ENCODE data around the gene MIA3. TPM values are rescaled to one million over a fixed set of nuclear protein-coding genes. Genes with fewer than 3 reads are reported as not detected.

MIA3 gene, protein sequence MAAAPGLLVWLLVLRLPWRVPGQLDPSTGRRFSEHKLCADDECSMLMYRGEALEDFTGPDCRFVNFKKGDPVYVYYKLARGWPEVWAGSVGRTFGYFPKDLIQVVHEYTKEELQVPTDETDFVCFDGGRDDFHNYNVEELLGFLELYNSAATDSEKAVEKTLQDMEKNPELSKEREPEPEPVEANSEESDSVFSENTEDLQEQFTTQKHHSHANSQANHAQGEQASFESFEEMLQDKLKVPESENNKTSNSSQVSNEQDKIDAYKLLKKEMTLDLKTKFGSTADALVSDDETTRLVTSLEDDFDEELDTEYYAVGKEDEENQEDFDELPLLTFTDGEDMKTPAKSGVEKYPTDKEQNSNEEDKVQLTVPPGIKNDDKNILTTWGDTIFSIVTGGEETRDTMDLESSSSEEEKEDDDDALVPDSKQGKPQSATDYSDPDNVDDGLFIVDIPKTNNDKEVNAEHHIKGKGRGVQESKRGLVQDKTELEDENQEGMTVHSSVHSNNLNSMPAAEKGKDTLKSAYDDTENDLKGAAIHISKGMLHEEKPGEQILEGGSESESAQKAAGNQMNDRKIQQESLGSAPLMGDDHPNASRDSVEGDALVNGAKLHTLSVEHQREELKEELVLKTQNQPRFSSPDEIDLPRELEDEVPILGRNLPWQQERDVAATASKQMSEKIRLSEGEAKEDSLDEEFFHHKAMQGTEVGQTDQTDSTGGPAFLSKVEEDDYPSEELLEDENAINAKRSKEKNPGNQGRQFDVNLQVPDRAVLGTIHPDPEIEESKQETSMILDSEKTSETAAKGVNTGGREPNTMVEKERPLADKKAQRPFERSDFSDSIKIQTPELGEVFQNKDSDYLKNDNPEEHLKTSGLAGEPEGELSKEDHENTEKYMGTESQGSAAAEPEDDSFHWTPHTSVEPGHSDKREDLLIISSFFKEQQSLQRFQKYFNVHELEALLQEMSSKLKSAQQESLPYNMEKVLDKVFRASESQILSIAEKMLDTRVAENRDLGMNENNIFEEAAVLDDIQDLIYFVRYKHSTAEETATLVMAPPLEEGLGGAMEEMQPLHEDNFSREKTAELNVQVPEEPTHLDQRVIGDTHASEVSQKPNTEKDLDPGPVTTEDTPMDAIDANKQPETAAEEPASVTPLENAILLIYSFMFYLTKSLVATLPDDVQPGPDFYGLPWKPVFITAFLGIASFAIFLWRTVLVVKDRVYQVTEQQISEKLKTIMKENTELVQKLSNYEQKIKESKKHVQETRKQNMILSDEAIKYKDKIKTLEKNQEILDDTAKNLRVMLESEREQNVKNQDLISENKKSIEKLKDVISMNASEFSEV (N-terminal part only)
- 29.2 TPM for total RNA-seq

DNA sequence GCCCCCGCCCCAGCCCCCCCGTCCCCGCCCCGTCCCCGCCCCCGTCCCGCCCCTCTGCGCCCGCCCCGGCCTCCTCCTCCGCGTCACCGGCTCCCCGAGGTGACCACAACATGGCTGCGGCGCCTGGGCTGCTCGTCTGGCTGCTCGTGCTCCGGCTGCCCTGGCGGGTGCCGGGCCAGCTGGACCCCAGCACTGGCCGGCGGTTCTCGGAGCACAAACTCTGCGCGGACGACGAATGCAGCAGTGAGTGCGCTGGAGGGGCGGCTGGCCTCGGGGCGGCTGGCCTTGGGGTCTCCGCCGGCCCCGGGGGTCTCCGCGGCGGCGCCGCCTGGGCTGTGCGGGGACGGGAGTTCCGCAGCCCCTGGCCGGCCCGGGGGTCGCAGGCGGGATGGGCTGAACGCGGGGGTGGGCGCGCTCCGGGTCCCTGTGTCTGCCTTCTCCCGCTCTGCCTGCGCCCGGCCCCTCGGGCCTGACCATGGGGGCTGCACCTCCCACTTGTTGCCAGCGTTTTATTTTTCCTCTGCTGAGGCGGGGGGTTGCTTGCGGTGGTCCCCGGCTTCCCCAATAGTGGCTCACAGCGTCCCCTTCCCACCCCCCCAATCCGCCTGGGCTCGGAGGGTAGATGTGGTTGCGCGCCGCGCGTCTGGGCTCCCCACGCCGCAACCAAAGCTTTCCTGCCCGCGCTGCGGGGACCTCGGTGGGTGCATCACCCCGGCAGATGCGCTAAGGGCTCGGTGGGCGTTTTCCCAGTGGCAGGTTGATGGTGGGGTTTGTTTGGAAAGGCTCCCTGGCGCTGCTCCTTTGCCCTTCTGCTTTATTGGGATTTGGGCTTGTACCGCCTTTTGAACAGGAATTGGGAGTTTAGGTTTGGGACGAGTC is at the start of gene MIA3:
Gene MIA3 (plus strand): TSS at position 97 of the 879 bp plus-strand sequence. CDS start 14 bp downstream, at position 111.
- H3K4me3 ChIP-seq (ENCODE audit: low read length in 3 of 3), result peak within 1 kb of the TSS; percentile 84 to 86 (median 85)
- no peaks in the 10 kb centered on the region for H3K27me3 ChIP-seq (ENCODE audit: control insufficient read depth in 3 of 3, insufficient read depth in 3 of 3, low read length in 3 of 3)
- peaks cover 2 to 12% (median 4%) of the 10 kb centered on the region in 3 donors for H3K36me3 ChIP-seq (ENCODE audit: control insufficient read depth in 3 of 3, insufficient read depth in 3 of 3, low read length in 3 of 3)
- H3K4me1 ChIP-seq (ENCODE audit: control insufficient read depth in 3 of 3, insufficient read depth in 3 of 3, low read length in 3 of 3), result peaks cover 10 to 17% (median 17%) of the 10 kb centered on the region in 3 donors
- H3K9me3 ChIP-seq (ENCODE audit: control insufficient read depth in 3 of 3, low read length in 3 of 3), result no peaks in the 10 kb centered on the region
- H3K9ac ChIP-seq (ENCODE audit: low read depth in 1 of 3, low read length in 3 of 3), result peak within 1 kb of the TSS; percentile 71 to 88 (median 75)
- H3K27ac ChIP-seq (ENCODE audit: low read depth, low read length), result peak within 1 kb of the TSS; percentile 66

DNA sequence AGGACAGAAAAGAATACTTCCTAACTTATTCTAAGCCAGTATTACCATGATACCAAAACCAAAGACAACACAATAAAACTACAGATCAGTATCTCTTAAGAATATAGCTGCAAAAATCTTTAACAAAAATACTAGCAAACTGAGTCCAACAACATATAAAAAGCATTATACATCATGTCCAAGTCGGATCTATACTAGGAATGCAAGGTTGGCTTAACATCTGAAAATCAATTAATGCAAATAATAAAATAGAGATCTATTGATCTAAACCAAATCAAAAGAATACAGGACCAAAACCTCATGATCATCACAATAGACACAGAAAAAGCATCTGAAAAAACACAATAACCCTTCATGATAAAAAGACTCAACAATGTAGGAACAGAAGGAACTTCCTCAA is 47.1 kb upstream of the MIA3 start:
- H3K36me3 ChIP-seq (ENCODE audit: control insufficient read depth in 3 of 3, insufficient read depth in 3 of 3, low read length in 3 of 3), result peaks cover 0 to 17% (median 11%) of the 10 kb centered on the region in 3 donors
- H3K27me3 ChIP-seq (ENCODE audit: control insufficient read depth in 3 of 3, insufficient read depth in 3 of 3, low read length in 3 of 3), result no peaks in the 10 kb centered on the region
- H3K9ac ChIP-seq (ENCODE audit: low read depth in 1 of 3, low read length in 3 of 3), result no peak overlapping the region
- H3K4me3 ChIP-seq (ENCODE audit: low read length in 3 of 3), result no peak overlapping the region
- H3K27ac ChIP-seq (ENCODE audit: low read depth, low read length), result no peak overlapping the region
- no peaks in the 10 kb centered on the region for H3K9me3 ChIP-seq (ENCODE audit: control insufficient read depth in 3 of 3, low read length in 3 of 3)
- no peaks in the 10 kb centered on the region for H3K4me1 ChIP-seq (ENCODE audit: control insufficient read depth in 3 of 3, insufficient read depth in 3 of 3, low read length in 3 of 3)

DNA sequence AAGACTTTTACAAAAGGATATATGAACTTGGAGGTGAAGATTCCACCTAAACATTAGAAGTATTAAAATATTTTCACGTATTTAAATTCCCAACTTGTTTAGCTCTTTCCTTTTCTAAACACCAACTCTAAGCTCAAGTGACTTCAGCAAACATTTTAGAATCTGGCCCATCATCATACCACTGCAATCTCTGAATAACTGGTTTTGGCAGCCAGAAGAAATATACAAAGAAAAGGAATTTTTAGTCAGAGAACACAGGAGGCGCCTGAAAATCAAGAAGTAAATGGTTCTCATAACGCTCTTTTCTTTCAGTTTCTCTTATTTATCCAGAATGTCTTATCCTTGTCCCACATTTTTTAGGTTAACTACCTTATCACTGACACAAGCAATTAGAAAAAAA is 38.6 kb upstream of the MIA3 start:
- Histone ChIP-seq H3K27me3 (ENCODE audit: control insufficient read depth in 3 of 3, insufficient read depth in 3 of 3, low read length in 3 of 3) (no peaks in the 10 kb centered on the region), H3K27ac (ENCODE audit: low read depth, low read length) (no peak overlapping the region), H3K36me3 (ENCODE audit: control insufficient read depth in 3 of 3, insufficient read depth in 3 of 3, low read length in 3 of 3) (peaks cover 0 to 14% (median 4%) of the 10 kb centered on the region in 3 donors), H3K4me3 (ENCODE audit: low read length in 3 of 3) (no peak overlapping the region), H3K9ac (ENCODE audit: low read depth in 1 of 3, low read length in 3 of 3) (no peak overlapping the region), H3K4me1 (ENCODE audit: control insufficient read depth in 3 of 3, insufficient read depth in 3 of 3, low read length in 3 of 3) (no peaks in the 10 kb centered on the region), H3K9me3 (ENCODE audit: control insufficient read depth in 3 of 3, low read length in 3 of 3) (no peaks in the 10 kb centered on the region)

DNA sequence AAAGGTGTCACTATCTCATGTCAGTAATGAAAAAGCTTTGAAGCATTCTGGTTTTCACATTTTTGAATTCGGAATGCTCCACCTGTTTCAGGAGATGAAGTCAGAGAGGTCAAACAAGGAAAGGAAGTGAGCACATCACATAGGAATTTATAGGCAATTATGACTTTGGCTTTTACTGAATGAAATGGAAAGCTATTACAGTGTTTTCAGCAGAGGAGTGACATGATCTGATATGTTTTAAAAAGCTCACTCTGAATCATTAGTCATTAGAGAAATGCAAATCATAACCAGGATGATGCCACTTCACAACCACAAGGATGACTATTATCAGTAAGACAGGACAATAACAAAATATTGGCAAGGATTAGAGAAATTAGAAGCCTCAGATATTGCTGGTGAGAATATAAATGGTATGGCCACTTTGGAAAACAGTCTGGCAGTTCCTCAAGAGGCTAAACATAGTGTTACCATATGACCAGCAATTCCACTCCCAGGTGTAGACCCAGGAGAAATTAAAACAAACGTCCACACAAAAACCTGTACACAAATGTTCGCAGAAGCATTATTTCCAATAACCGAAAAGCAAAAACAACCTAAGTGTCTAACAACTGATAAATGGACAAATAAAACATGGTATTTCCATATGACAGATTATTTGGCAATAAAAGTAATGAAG is 35.7 kb upstream of the MIA3 start:
- no peaks in the 10 kb centered on the region for H3K4me1 ChIP-seq (ENCODE audit: control insufficient read depth in 3 of 3, insufficient read depth in 3 of 3, low read length in 3 of 3)
- H3K4me3 ChIP-seq (ENCODE audit: low read length in 3 of 3), result no peak overlapping the region
- H3K27me3 ChIP-seq (ENCODE audit: control insufficient read depth in 3 of 3, insufficient read depth in 3 of 3, low read length in 3 of 3), result no peaks in the 10 kb centered on the region
- peaks cover 0 to 14% (median 6%) of the 10 kb centered on the region in 3 donors for H3K36me3 ChIP-seq (ENCODE audit: control insufficient read depth in 3 of 3, insufficient read depth in 3 of 3, low read length in 3 of 3)
- no peak overlapping the region for H3K9ac ChIP-seq (ENCODE audit: low read depth in 1 of 3, low read length in 3 of 3)
- H3K27ac ChIP-seq (ENCODE audit: low read depth, low read length), result no peak overlapping the region
- H3K9me3 ChIP-seq (ENCODE audit: control insufficient read depth in 3 of 3, low read length in 3 of 3), result no peaks in the 10 kb centered on the region

DNA sequence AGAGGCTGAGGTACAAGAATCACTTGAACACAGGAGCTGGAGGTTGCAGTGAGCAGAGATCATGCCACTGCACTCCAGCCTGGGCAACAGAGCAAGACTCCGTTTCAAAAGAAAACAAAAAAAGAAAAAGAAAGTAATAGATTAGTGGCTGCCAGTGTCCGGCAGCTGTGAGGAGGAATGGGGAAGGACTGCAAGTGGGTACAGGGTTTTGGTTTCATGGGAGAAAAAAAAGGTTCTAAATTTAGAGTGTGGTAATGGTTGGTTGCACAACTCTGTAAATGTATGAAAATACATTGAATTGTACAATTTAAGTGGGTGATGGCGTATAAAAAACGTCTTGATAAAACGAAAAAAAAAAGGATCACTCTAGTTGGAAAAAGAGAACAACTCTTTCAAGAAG is 34.8 kb upstream of the MIA3 start:
- no peaks in the 10 kb centered on the region for H3K9me3 ChIP-seq (ENCODE audit: control insufficient read depth in 3 of 3, low read length in 3 of 3)
- H3K27me3 ChIP-seq (ENCODE audit: control insufficient read depth in 3 of 3, insufficient read depth in 3 of 3, low read length in 3 of 3), result no peaks in the 10 kb centered on the region
- H3K9ac ChIP-seq (ENCODE audit: low read depth in 1 of 3, low read length in 3 of 3), result no peak overlapping the region
- H3K4me3 ChIP-seq (ENCODE audit: low read length in 3 of 3), result no peak overlapping the region
- H3K27ac ChIP-seq (ENCODE audit: low read depth, low read length), result no peak overlapping the region
- H3K4me1 ChIP-seq (ENCODE audit: control insufficient read depth in 3 of 3, insufficient read depth in 3 of 3, low read length in 3 of 3), result no peaks in the 10 kb centered on the region
- peaks cover 0 to 14% (median 2%) of the 10 kb centered on the region in 3 donors for H3K36me3 ChIP-seq (ENCODE audit: control insufficient read depth in 3 of 3, insufficient read depth in 3 of 3, low read length in 3 of 3)

DNA sequence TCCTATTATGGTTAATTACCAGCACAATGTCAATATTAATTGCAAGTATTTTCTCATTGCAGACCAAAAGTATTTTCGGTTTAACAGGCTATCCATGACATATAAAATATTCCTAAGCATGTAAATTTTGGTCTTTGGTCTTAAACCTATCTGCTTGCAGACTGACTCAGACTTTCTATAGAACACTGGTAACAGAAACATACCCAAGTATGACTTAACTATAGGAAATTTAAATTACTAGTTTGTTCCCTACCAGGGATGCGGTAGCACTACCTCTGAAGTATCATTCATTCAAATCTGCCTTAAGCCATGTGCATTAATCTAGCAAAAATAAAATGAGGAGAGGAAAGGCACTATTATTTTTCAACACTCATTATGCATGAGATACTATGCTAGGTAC is 31.1 kb upstream of the MIA3 start:
- Histone ChIP-seq H3K4me1 (ENCODE audit: control insufficient read depth in 3 of 3, insufficient read depth in 3 of 3, low read length in 3 of 3) (peaks cover 3 to 19% (median 9%) of the 10 kb centered on the region in 3 donors), H3K27me3 (ENCODE audit: control insufficient read depth in 3 of 3, insufficient read depth in 3 of 3, low read length in 3 of 3) (no peaks in the 10 kb centered on the region), H3K9me3 (ENCODE audit: control insufficient read depth in 3 of 3, low read length in 3 of 3) (no peaks in the 10 kb centered on the region), H3K27ac (ENCODE audit: low read depth, low read length) (no peak overlapping the region), H3K4me3 (ENCODE audit: low read length in 3 of 3) (no peak overlapping the region), H3K36me3 (ENCODE audit: control insufficient read depth in 3 of 3, insufficient read depth in 3 of 3, low read length in 3 of 3) (peaks cover 0 to 14% (median 2%) of the 10 kb centered on the region in 3 donors), H3K9ac (ENCODE audit: low read depth in 1 of 3, low read length in 3 of 3) (no peak overlapping the region)

DNA sequence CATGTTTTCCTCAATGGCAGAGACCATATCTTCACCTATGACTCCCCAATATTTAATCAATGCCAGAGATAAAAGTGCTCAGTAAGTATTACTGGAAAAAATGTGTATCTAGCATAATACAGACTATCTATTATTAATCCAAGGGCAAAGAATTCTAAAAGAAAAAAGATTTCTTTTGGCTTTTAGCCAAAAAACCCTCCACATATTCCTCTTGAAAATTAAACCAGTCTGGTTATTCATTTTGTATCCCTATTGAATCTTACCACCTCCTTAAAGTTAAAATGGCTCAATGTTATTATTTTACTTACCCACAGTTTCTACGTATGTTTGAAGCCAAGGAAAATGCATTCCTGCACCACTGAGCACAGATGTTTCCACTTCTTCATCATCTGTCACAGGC is 29.8 kb upstream of the MIA3 start:
- no peak overlapping the region for H3K27ac ChIP-seq (ENCODE audit: low read depth, low read length)
- peaks cover 3 to 19% (median 9%) of the 10 kb centered on the region in 3 donors for H3K4me1 ChIP-seq (ENCODE audit: control insufficient read depth in 3 of 3, insufficient read depth in 3 of 3, low read length in 3 of 3)
- H3K9me3 ChIP-seq (ENCODE audit: control insufficient read depth in 3 of 3, low read length in 3 of 3), result no peaks in the 10 kb centered on the region
- peaks cover 0 to 14% (median 2%) of the 10 kb centered on the region in 3 donors for H3K36me3 ChIP-seq (ENCODE audit: control insufficient read depth in 3 of 3, insufficient read depth in 3 of 3, low read length in 3 of 3)
- no peak overlapping the region for H3K4me3 ChIP-seq (ENCODE audit: low read length in 3 of 3)
- no peaks in the 10 kb centered on the region for H3K27me3 ChIP-seq (ENCODE audit: control insufficient read depth in 3 of 3, insufficient read depth in 3 of 3, low read length in 3 of 3)
- H3K9ac ChIP-seq (ENCODE audit: low read depth in 1 of 3, low read length in 3 of 3), result no peak overlapping the region

DNA sequence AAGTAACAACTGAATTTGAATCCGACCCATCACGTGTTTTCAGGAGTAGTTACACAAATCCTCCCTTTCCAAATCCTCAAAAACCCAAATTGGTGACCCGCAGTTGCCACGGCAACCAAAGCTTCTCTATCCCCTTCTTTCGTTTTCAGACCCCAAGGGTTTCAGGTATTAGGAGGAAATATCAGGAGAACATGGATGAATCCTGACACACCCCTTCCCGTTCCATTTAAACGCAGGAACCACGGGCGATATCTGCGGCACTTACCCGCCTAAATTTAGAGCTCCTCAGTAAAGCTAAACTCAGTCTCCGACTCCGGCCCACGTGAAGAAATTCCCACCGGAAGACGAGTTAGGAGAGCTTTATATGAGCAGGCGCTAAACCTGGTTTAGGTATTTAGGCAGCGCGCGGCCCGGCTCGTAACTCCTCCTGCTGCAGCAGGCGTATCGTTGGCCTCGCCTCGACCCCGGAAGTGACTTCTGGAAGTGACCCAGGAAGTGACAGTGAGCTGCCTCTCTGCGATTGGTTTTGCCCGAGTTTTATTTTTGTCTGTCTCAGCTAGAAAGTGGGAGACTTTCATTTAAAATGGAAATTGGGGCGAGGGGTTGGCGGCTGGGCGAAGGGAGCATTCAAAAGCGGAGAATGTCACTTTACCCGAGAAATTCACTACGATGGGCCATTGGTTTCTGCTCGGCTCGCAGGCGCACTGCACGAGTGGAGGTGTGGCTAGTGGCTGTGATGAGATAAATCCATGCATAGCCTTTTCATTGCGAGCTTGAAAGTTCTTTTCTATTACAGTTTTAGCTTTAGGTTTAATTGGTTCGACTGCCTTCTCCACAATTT is 28.2 kb upstream of the MIA3 start, which contains the start of gene TAF1A:
Gene TAF1A (minus strand): TSS at position 472 of the 841 bp plus-strand sequence.
- Histone ChIP-seq H3K9ac (ENCODE audit: low read depth in 1 of 3, low read length in 3 of 3) (peak within 1 kb of the TSS; percentile 65 to 84 (median 83)), H3K27ac (ENCODE audit: low read depth, low read length) (peak within 1 kb of the TSS; percentile 78), H3K9me3 (ENCODE audit: control insufficient read depth in 3 of 3, low read length in 3 of 3) (no peaks in the 10 kb centered on the region), H3K27me3 (ENCODE audit: control insufficient read depth in 3 of 3, insufficient read depth in 3 of 3, low read length in 3 of 3) (no peaks in the 10 kb centered on the region), H3K4me1 (ENCODE audit: control insufficient read depth in 3 of 3, insufficient read depth in 3 of 3, low read length in 3 of 3) (peaks cover 3 to 19% (median 9%) of the 10 kb centered on the region in 3 donors), H3K36me3 (ENCODE audit: control insufficient read depth in 3 of 3, insufficient read depth in 3 of 3, low read length in 3 of 3) (peaks cover 0 to 14% (median 0%) of the 10 kb centered on the region in 3 donors), H3K4me3 (ENCODE audit: low read length in 3 of 3) (peak within 1 kb of the TSS; percentile 82 to 90 (median 89))

Measured in skeletal muscle tissue (tissue), 4 donors.